Fibroblast of lung (primary cell): ENCODE data around the gene MAGI2. TPM values are rescaled to one million over a fixed set of nuclear protein-coding genes. Genes with fewer than 3 reads are reported as not detected.

Experiments
- DNase-seq, 2 donors: peaks; one replicate each; pipeline versions ENCODE4 v3.0.0 to v3.0.0-alpha.2; 2010; ENCODE audit warnings: low read depth in 2 of 2
- H2AFZ ChIP-seq: 2 replicates; pipeline ENCODE4 v1.5.1; 2012; ENCODE audit warnings: low read length, control low read depth, inconsistent platforms
- H3K27ac ChIP-seq: 2 replicates; pipeline ENCODE4 v1.5.1; 2011; ENCODE audit warnings: low read length, control low read depth; ENCODE audit not compliant: insufficient read depth
- H3K27me3 ChIP-seq: 2 replicates; pipeline ENCODE4 v1.5.1; 2011; ENCODE audit warnings: mild to moderate bottlenecking, low read length; ENCODE audit not compliant: control insufficient read depth, insufficient read depth
- H3K36me3 ChIP-seq: 2 replicates; pipeline ENCODE4 v1.5.1; 2011; ENCODE audit warnings: low read length; ENCODE audit not compliant: control insufficient read depth, insufficient read depth
- H3K4me1 ChIP-seq: 2 replicates; pipeline ENCODE4 v1.5.1; 2011; ENCODE audit warnings: low read length; ENCODE audit not compliant: control insufficient read depth, insufficient read depth; ENCODE audit errors: extremely low read depth
- H3K4me2 ChIP-seq: 2 replicates; pipeline ENCODE4 v1.5.1; 2011; ENCODE audit warnings: low read length, control low read depth; ENCODE audit not compliant: insufficient read depth; ENCODE audit errors: extremely low read depth
- H3K4me3 ChIP-seq, 4 experiments: fragments of 200-600 bp in 1 of 4; sonication (generic) in 1 of 4; replicated peaks in 1 of 4; 2 replicates each; pipeline ENCODE4 v1.5.1; 2011 to 2016; ENCODE audit warnings: low read length in 4 of 4, low read depth in 3 of 4, mild to moderate bottlenecking in 3 of 4, control low read depth in 2 of 4, inconsistent platforms in 1 of 4, mixed read lengths in 1 of 4; ENCODE audit not compliant: insufficient read depth in 1 of 4; ENCODE audit errors: control extremely low read depth in 1 of 4
- H3K79me2 ChIP-seq: 2 replicates; pipeline ENCODE4 v1.5.1; 2012; ENCODE audit warnings: mild to moderate bottlenecking, low read length, inconsistent platforms; ENCODE audit not compliant: control insufficient read depth, insufficient read depth
- H3K9ac ChIP-seq: 2 replicates; pipeline ENCODE4 v1.5.1; 2011; ENCODE audit warnings: mild to moderate bottlenecking, low read length, control low read depth; ENCODE audit not compliant: insufficient read depth
- H3K9me3 ChIP-seq: 2 replicates; pipeline ENCODE4 v1.5.1; 2012; ENCODE audit warnings: low read depth, low read length; ENCODE audit not compliant: control insufficient read depth, insufficient read depth
- H4K20me1 ChIP-seq: 2 replicates; pipeline ENCODE4 v1.5.1; 2011; ENCODE audit warnings: low read length; ENCODE audit not compliant: control insufficient read depth, insufficient read depth; ENCODE audit errors: extremely low read depth
- EZH2 ChIP-seq: IDR thresholded peaks from 2 replicates; pipeline ENCODE4 v1.5.1; 2012; ENCODE audit warnings: low read length, control low read depth, mild to moderate bottlenecking; ENCODE audit errors: missing control alignments
- polyA plus RNA-seq, 2 donors: library from polyadenylated mRNA; depleted of rRNA in 1 of 2; stranded (reverse) in 1 of 2; unstranded in 1 of 2; fragments of >200 nt; gene quantifications; 2 replicates each; pipeline ENCODE4 v1.2.1, GENCODE V29; 2011 to 2012; ENCODE audit warnings: missing spikeins in 1 of 2
- total RNA-seq: library from RNA; depleted of rRNA; stranded (reverse); fragments of >200 nt; gene quantifications from 2 replicates; pipeline ENCODE4 v1.2.1, GENCODE V29; 2014
- TF ChIP-seq, protein P1 (sequence below), 2 donors: IDR thresholded peaks in 1 of 2; conservative IDR thresholded peaks in 1 of 2; 1 replicate in 1 of 2; 2 replicates in 1 of 2; pipeline ENCODE4 v1.5.1; 2011 to 2012; ENCODE audit warnings: low read length in 2 of 2, control low read depth in 1 of 2, inconsistent platforms in 1 of 2, low read depth in 1 of 2, mild to moderate bottlenecking in 1 of 2

MAGI2 gene
- total and polyA plus RNA-seq, 2 donors (not counting 1 experiment from before 2014, with no cell fraction given) = 1.8 to 17.0 TPM

DNA sequence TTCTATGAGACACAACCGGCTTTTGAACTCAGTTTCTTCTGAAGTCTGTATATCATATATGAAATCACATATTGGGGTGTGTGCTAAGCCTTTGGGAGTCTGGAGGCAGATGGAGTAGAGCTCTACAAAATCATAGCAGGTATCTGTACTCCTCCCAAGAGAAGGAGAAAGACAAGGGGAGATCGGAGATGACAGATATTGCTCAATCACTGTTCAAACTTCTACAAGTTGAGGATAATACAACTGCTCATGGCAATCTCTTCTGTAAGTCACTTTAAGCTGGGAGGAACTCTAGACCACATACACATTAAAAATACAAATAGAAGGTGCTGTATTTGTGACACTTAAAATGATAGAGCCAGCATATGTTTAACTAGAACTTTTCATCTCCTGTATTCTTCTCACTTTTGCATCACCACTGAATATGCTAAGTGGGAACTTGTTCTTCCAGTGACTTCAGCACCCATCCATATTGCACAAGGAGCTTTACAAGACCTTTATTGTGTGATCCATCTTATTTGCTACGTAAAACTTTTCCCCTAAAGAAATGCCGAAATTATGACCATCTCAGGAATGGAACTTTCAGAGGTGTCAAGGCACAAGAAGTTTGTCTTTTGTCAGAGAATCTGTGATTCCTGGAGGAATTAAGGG, 1273.5 kb downstream of the MAGI2 start:
- Histone ChIP-seq H3K9me3 (no peaks in the 10 kb centered on the region), H3K27ac (no peak overlapping the region), H3K79me2 (no peaks in the 10 kb centered on the region), H3K4me3 (no peak overlapping the region), H3K27me3 (no peaks in the 10 kb centered on the region), H4K20me1 (no peaks in the 10 kb centered on the region), H3K36me3 (no peaks in the 10 kb centered on the region), H3K4me2 (no peak overlapping the region), H3K4me1 (no peaks in the 10 kb centered on the region), H3K9ac (no peak overlapping the region), H2AFZ (no peak overlapping the region)
- no peak for TF ChIP-seq EZH2
- TF ChIP-seq, protein P1, sequence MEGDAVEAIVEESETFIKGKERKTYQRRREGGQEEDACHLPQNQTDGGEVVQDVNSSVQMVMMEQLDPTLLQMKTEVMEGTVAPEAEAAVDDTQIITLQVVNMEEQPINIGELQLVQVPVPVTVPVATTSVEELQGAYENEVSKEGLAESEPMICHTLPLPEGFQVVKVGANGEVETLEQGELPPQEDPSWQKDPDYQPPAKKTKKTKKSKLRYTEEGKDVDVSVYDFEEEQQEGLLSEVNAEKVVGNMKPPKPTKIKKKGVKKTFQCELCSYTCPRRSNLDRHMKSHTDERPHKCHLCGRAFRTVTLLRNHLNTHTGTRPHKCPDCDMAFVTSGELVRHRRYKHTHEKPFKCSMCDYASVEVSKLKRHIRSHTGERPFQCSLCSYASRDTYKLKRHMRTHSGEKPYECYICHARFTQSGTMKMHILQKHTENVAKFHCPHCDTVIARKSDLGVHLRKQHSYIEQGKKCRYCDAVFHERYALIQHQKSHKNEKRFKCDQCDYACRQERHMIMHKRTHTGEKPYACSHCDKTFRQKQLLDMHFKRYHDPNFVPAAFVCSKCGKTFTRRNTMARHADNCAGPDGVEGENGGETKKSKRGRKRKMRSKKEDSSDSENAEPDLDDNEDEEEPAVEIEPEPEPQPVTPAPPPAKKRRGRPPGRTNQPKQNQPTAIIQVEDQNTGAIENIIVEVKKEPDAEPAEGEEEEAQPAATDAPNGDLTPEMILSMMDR (conservative IDR thresholded peaks at IDR 0.05 in 1 of 2, IDR thresholded peaks at IDR 0.05 in 1 of 2; ENCODE audit: low read depth in 1 of 2, low read length in 2 of 2) = no peak
- no peak for DNase-seq

DNA sequence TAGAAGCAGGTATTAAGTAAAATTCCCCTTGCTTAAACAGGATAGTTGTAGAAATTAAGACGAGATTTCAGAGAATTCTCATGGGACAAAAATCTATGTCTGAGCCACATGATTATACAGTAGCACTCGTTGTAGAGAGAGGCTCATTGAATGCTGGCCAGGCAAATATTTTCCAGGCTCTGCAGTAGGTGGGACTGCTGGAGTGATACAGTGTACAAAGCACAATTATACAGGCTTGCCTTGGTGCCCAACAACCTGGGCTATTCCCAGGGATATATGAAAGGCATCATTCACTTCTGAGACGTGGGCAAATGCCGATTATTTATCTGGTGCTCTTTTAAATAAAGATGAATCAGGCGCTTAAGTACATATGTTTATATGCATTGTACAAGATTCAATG, 1274.3 kb downstream of the MAGI2 start:
- Histone ChIP-seq H3K4me2 (no peak overlapping the region), H3K36me3 (no peaks in the 10 kb centered on the region), H4K20me1 (no peaks in the 10 kb centered on the region), H3K27ac (no peak overlapping the region), H3K9me3 (no peaks in the 10 kb centered on the region), H3K4me1 (no peaks in the 10 kb centered on the region), H3K4me3 (no peak overlapping the region), H3K9ac (no peak overlapping the region), H3K27me3 (no peaks in the 10 kb centered on the region), H2AFZ (no peak overlapping the region), H3K79me2 (no peaks in the 10 kb centered on the region)
- DNase-seq = no peak
- TF ChIP-seq EZH2 = no peak
- TF ChIP-seq, protein P1 (conservative IDR thresholded peaks at IDR 0.05 in 1 of 2, IDR thresholded peaks at IDR 0.05 in 1 of 2; ENCODE audit: low read depth in 1 of 2, low read length in 2 of 2) = no peak

DNA sequence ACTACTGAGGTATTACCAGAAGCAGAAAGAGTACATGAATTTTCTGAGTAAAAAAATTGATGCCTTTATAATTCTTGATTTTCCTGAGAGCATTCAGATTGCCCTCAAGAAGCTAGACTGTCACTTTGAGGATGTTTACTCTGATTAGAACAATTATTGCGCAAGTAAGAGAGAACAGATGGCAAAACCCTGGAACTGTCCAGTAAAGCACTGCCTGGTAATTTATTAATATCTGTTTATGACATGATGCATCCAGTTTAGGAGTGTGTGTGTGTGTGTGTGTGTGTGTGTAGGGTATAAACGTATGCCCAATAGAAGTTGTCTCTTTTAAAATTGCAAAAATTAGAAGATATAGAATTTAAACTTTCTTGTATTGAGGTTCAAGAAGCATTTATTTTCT, 1275.1 kb downstream of the MAGI2 start:
- no peaks in the 10 kb centered on the region for H3K9me3 ChIP-seq
- no peaks in the 10 kb centered on the region for H3K4me1 ChIP-seq
- H2AFZ ChIP-seq = no peak overlapping the region
- no peak overlapping the region for H3K4me2 ChIP-seq
- no peaks in the 10 kb centered on the region for H3K79me2 ChIP-seq
- H3K9ac ChIP-seq = no peak overlapping the region
- H4K20me1 ChIP-seq = no peaks in the 10 kb centered on the region
- DNase-seq = peak in 1 of 2 donors; percentile 55
- no peak overlapping the region for H3K27ac ChIP-seq
- TF ChIP-seq EZH2 = no peak
- TF ChIP-seq, protein P1 (conservative IDR thresholded peaks at IDR 0.05 in 1 of 2, IDR thresholded peaks at IDR 0.05 in 1 of 2; ENCODE audit: low read depth in 1 of 2, low read length in 2 of 2) = no peak
- H3K4me3 ChIP-seq = no peak overlapping the region
- H3K36me3 ChIP-seq = no peaks in the 10 kb centered on the region
- H3K27me3 ChIP-seq = no peaks in the 10 kb centered on the region
